Activated T-helper 17 cell treated with anti-CD3 and anti-CD28 coated beads, Interleukin-2, amount 50 U/mL, for 72 hours (primary cell): ENCODE results near the gene CCM2. TPM values are rescaled to one million over a fixed set of nuclear protein-coding genes. Genes with fewer than 3 reads are reported as not detected.
A peak's percentile ranks its signal among the peaks of the same experiment; 100 is the strongest.

ENCODE experiments used
- ATAC-seq: fragments of 150-1000 bp; cut with Tn5 transposase; replicated peaks from 2 replicates; pipeline ENCODE4 v1.10.0; 2021; ENCODE audit warnings: mild to moderate bottlenecking, moderate library complexity
- H3K27ac Mint-ChIP-seq: one replicate; pipeline ENCODE4 v1.8.0; 2022; ENCODE audit warnings: mixed read lengths
- H3K27me3 Mint-ChIP-seq: one replicate; pipeline ENCODE4 v1.8.0; 2022; ENCODE audit warnings: mixed read lengths
- H3K36me3 Mint-ChIP-seq: one replicate; pipeline ENCODE4 v1.8.0; 2022; ENCODE audit warnings: low read depth, mild to moderate bottlenecking, mixed read lengths
- H3K4me1 Mint-ChIP-seq: one replicate; pipeline ENCODE4 v1.8.0; 2022; ENCODE audit warnings: mixed read lengths
- H3K4me3 Mint-ChIP-seq: one replicate; pipeline ENCODE4 v1.8.0; 2022; ENCODE audit warnings: mild to moderate bottlenecking, mixed read lengths
- H3K9me3 Mint-ChIP-seq: one replicate; pipeline ENCODE4 v1.8.0; 2022; ENCODE audit warnings: mixed read lengths
- total RNA-seq, 2 donors: library from RNA; stranded (reverse); gene quantifications; one replicate each; pipeline ENCODE4 v1.2.3, GENCODE V29; 2022

Gene CCM2
- total RNA-seq, 2 donors from 2014 or later = 69.8 to 79.3 TPM

DNA sequence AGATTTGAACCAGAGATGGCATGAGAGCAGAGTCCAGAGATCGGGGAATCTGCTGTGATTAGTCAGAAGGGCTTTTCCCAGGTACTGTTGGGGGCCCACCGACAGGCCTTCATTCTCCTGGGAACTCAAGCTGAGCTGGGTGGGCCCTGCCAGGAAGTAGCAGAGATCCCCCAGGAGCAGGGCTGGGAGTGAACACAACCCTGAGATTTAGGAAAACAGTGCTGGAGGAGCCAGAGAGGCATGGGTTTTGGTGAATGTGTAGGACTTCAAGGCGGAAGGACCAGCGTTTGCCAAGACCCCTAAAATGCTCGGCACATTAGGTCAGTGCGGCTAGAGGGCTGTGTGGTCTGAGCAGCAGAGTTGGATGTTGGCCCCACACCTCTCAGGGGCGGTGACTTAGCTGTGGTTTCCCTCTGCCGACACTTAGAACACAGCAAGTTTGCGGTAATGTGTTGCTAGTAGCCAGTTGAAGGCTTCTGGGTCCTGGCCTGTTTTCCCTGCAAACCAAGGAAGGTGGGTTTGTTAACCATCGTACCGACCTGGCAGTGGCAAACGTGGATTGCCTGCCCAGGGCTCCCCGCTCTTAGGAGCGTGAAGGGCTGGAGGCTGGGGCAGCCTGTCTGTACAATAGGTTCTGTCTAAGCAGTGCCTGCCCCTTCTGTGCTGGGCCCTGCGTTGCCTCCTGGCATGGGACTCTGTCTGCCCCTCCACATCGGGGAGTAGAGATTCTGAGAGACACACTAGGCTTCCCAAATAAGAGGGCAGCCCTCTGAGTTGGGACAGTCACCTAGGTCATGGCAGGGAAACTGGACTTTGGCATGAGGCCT lies 74.7 kb downstream of the CCM2 start:
- Mint-ChIP-seq H3K9me3 (no peaks in the 10 kb centered on the region), H3K27me3 (no peaks in the 10 kb centered on the region), H3K4me3 (no peak overlapping the region), H3K36me3 (peaks cover 70% of the 10 kb centered on the region), H3K4me1 (peaks cover 11% of the 10 kb centered on the region), H3K27ac (peak overlapping the region; percentile 85)
- no peak for ATAC-seq

DNA sequence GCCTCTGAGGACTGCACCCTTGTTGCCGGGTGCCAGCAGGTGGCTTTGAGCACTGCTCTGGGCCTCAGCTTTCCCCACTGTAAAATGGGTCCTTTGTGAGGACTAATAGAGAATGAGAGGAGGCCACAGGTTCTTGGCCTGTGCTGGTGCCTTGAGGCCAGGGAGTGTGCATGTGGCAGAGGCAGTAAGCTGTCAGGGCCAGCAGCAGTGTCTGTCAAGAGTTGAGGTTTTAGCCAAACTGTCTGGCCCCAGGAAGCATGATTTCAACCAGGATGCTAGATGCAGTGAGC lies 75.3 kb downstream of the CCM2 start:
- Mint-ChIP-seq H3K4me1 (peaks cover 11% of the 10 kb centered on the region), H3K36me3 (peaks cover 65% of the 10 kb centered on the region), H3K9me3 (no peaks in the 10 kb centered on the region), H3K4me3 (no peak overlapping the region), H3K27ac (peak overlapping the region; percentile 85), H3K27me3 (no peaks in the 10 kb centered on the region)
- ATAC-seq = no peak

DNA sequence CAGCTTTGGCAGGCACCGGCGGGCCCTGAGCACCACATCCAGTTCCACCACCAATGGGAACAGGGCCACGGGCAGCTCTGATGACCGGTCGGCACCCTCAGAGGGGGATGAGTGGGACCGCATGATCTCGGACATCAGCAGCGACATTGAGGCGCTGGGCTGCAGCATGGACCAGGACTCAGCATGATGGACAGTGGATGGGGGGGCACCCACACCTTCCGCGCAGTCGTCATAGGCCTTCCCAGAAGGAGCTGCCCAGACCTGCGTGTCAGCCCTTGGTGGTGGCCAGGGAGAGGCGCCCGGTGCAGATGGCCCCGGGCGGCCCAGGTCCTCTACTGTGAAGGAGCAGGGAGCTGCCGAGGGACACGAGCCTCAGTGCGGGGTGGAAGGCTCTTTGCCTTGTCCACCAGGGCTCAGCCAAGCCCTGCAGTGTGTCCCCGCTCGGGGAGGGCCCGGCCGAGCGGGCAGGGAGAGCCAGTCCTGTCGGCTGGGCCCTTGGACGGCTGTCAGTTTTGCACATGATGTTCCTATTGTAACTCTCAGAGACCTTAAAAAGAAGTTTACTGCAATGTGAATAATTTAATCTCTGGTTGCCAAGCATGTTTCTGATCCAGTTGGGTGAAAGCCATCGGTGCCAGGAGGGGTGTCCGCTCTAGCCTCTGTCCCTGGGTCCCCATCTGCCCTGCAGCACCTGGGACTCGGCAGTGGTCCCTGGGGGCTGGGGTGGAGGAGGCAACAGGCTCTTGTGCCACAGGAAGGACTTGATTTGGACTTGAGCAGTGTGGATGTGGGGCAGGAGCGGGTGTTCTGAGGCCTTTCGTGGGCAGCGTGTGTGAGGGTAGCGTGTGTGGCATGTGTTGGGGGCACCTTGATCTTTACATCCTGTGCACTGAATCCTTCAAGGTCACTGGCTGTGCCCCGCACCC lies 76.1 kb downstream of the CCM2 start:
- peaks cover 56% of the 10 kb centered on the region for H3K36me3 Mint-ChIP-seq
- no peak overlapping the region for H3K27ac Mint-ChIP-seq

DNA sequence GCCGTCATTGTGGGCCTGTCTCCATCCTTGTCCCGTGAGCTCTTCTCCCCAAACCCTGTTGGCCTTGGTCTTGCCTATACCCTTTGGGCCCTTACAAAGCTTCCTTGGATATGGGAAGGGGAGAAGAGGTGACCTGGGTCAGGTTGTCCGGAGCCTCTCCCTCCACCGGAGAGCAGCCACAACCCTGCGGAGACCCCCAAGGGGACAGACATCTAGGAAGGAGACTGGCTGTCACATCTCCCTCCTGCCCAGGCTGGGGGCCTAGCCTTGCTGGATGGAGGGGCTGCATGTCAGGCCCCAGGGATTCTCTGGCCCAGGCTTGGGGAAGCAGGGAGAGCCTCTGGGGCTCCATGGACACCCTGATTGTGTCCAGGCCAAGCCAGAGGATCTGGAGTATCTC lies 76.9 kb downstream of the CCM2 start:
- ATAC-seq = no peak
- Mint-ChIP-seq H3K36me3 (peaks cover 48% of the 10 kb centered on the region), H3K9me3 (no peaks in the 10 kb centered on the region), H3K4me3 (no peak overlapping the region), H3K27ac (peak overlapping the region; percentile 36), H3K4me1 (peaks cover 11% of the 10 kb centered on the region), H3K27me3 (no peaks in the 10 kb centered on the region)

More for the DNA sequence above, 76.1 kb downstream of the CCM2 start:
- ATAC-seq = no peak
- H3K27me3 Mint-ChIP-seq = no peaks in the 10 kb centered on the region
- H3K4me3 Mint-ChIP-seq = no peak overlapping the region
- H3K9me3 Mint-ChIP-seq = no peaks in the 10 kb centered on the region
- peaks cover 11% of the 10 kb centered on the region for H3K4me1 Mint-ChIP-seq

DNA sequence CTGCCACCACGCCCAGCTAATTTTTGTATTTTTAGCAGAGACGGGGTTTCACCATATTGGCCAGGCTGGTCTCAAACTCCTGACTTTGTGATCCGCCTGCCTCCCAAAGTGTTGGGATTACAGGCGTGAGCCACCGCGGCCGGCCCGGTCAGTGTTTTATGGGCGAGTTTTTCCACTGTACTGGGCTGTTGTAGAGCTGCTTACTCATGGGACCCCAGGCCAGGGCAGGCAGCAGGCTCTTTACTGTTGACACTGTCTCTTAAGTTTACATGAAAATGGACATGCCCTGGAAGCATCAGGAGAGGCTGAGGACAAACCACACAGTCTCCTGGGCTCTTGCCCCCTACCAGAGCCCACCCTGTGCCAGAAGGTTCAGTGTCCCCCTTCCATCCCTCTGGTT lies 77.6 kb downstream of the CCM2 start:
- H3K27me3 Mint-ChIP-seq = no peaks in the 10 kb centered on the region

DNA sequence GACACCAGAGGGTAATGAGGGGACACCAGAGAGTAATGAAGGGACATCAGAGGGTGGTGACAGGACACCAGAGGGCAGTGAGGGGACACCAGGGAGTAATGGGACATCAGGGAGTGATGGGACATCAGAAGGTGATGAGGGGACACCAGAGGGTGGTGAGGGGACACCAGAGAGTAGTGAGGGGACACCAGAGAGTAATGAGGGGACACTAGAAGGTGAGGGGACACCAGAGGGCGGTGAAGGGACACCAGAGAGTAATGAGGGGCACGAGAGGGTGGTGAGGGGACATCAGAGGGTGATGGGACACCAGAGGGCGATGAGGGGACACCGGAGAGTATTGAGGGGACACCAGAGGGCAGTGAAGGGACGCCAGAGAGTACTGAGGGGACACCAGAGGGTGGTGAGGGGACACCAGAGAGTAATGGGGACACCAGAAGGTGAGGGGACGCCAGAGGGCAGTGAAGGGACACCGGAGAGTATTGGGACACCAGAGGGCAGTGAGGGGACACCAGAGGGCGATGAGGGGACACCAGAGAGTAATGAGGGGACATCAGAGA lies 78.2 kb downstream of the CCM2 start:
- Mint-ChIP-seq H3K27ac (peak overlapping the region; percentile 42), H3K4me3 (no peak overlapping the region), H3K27me3 (no peaks in the 10 kb centered on the region), H3K4me1 (peaks cover 7% of the 10 kb centered on the region), H3K36me3 (peaks cover 36% of the 10 kb centered on the region), H3K9me3 (no peaks in the 10 kb centered on the region)
- ATAC-seq = no peak

More for the DNA sequence above, 77.6 kb downstream of the CCM2 start:
- Mint-ChIP-seq H3K9me3 (no peaks in the 10 kb centered on the region), H3K4me3 (no peak overlapping the region), H3K36me3 (peaks cover 42% of the 10 kb centered on the region), H3K27ac (peak overlapping the region; percentile 42), H3K4me1 (peaks cover 11% of the 10 kb centered on the region)
- no peak for ATAC-seq

DNA sequence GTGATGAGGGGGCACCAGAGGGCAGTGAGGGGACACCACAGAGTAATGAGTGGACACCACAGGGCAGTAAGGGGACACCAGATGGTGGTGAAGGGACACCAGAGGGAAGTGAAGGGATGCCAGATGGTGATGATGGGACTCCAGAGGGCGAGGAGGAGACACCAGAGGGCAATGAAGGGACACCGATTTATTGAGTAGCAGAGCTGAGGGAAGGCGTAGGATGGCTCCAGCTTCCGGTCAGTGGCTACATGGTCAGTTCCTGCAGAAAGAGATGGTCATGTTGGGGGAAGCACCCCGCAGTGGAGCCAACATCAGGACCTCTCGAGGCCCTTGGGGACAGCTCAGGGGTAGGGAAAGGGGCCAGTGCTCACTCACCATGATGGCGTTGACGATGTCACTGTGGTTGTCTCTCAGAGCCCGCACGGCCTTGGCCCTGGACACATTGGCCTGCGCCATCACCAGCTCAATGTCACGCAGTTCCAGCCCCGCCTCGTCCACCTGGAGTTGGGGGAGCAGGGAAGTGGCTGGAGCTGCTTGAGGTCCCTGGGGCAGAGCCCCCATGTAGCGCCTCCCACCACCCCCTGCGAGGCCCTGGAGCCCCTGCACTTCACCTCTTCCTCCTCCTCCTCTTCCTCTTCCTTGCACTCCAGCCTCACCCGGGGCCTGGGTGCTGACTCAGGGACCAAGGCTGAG lies 80.4 kb downstream of the CCM2 start:
- H3K9me3 Mint-ChIP-seq = no peaks in the 10 kb centered on the region
- H3K4me1 Mint-ChIP-seq = peaks cover under 1% of the 10 kb centered on the region
- H3K27ac Mint-ChIP-seq = peak overlapping the region; percentile 66
- H3K36me3 Mint-ChIP-seq = peaks cover 13% of the 10 kb centered on the region
- no peak overlapping the region for H3K4me3 Mint-ChIP-seq
- H3K27me3 Mint-ChIP-seq = no peaks in the 10 kb centered on the region
- peak; percentile 34 for ATAC-seq

DNA sequence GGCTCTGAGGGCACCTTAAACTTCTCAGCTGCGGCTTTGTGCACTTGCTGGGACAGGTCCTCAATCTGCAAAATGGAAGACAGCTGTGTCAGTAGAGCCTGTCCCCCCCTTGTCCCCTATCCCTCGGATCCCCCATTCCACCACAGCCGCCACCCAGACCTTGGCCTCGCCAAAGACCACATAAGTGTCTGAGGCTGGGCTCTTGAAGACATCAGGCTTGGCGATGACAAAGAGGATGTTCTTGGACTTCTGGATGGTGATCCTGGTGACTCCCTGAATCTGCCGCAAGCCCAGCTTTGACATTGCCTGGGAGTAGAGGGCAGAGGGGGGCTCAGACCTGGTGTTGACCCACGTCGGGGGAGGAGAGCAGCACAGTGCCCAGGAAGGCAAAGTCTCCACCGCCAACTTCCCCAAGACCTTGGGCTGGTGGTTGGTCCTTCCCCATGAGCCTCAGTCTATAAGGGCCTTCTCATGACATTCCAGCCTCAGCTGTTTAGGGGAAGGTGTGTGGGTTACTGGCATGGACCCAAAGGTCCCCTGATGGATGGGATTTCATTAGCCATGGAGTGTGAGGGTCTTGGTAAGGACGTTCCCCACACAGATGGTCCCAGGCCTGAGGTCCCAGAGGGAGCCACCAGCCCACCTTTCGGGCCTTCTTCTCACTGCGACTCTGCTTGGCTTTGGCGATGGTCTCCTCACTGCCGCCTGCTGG lies 81.1 kb downstream of the CCM2 start:
- H3K36me3 Mint-ChIP-seq = peaks cover 8% of the 10 kb centered on the region
- no peak for ATAC-seq
- H3K27me3 Mint-ChIP-seq = no peaks in the 10 kb centered on the region
- no peaks in the 10 kb centered on the region for H3K4me1 Mint-ChIP-seq
- peak overlapping the region; percentile 63 for H3K27ac Mint-ChIP-seq
- no peaks in the 10 kb centered on the region for H3K9me3 Mint-ChIP-seq
- H3K4me3 Mint-ChIP-seq = no peak overlapping the region

DNA sequence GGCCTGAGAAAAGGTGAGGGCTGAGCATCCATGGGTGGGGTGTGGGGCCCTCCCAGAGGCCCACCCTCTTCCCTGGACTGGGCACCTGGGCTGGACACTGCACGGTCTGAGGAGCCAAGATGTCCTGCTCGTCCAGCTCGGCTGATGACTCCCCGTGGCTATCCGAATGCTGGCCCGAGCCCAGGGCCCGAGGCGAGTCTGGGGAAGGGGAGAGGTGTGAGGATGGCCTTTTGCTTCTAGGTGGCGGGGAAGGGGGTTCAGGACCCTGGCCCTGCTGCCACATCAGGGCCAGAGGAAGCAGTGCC lies 81.6 kb downstream of the CCM2 start:
- no peak for ATAC-seq
- H3K4me1 Mint-ChIP-seq = no peaks in the 10 kb centered on the region
- H3K36me3 Mint-ChIP-seq = peaks cover 4% of the 10 kb centered on the region
- H3K4me3 Mint-ChIP-seq = no peak overlapping the region
- no peaks in the 10 kb centered on the region for H3K27me3 Mint-ChIP-seq
- H3K27ac Mint-ChIP-seq = no peak overlapping the region
- no peaks in the 10 kb centered on the region for H3K9me3 Mint-ChIP-seq

DNA sequence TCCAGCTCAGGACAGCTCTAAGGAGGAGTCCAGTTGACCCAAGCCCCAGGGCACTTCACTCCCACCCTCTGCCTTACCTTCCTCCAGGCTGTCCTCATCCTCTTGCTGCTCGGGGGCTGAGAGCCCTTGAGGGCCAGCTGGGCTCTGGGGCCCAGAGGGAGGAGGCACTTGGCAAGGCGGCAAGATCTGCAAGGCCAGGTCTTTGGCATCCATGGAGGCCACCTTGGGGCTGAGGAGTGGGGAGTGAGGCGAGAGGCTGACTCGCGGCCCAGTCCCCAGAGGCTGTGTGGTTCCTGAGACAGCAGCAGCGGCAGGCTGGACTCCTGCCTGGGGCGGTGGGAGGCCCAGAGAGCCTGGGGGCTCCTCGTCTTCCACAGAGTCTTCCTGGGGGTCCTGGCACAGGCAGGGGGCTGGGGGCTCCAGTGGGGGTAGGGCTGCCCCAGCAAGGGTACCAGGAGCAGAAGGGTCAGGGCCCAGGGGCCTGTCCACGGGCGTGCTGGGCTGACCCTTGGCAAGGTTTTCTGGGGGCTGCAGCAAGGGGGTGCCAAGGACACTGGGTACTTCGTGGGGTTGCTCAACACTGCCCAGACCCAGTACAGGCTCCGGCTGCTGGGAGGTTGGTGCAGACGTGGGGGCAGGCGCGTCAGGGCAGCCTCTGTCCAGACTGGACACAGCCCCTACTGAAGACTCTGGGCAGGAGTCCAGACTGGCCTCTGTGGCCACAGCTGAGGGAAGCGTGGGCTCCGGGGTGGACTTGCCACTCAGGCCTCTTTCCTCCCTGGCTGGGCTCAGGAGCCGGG lies 82.2 kb downstream of the CCM2 start:
- Mint-ChIP-seq H3K4me3 (no peak overlapping the region), H3K36me3 (no peaks in the 10 kb centered on the region), H3K27me3 (no peaks in the 10 kb centered on the region), H3K4me1 (no peaks in the 10 kb centered on the region), H3K9me3 (no peaks in the 10 kb centered on the region), H3K27ac (no peak overlapping the region)
- ATAC-seq = peak; percentile 20

DNA sequence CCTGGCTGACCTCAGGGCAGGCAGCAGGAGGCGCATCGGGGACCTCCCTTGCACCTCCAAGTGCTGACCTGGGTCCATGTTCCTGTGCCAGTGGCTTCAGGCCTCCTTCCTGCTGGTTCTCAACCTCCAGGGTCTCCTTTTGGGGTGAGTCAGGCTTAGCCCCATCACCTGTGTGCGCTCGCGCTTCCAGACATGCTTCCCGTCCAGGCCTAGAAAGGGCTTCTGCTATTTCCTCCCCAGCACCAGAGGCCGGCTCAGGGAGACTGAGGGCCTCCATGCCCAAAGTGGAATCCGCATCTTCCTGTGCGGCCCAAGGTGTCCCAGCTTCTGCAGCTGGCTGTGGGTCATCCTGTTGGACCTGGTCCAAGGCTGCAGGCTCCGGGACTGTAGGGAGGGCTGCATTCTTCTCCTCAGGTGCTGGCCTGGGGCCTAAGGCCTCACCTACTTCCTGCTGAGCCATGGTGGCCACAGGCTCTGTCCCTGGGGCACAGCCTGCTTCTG lies 82.9 kb downstream of the CCM2 start:
- no peaks in the 10 kb centered on the region for H3K4me1 Mint-ChIP-seq
- no peak for ATAC-seq
- H3K9me3 Mint-ChIP-seq = no peaks in the 10 kb centered on the region
- H3K27ac Mint-ChIP-seq = no peak overlapping the region
- H3K4me3 Mint-ChIP-seq = no peak overlapping the region
- H3K27me3 Mint-ChIP-seq = no peaks in the 10 kb centered on the region
- H3K36me3 Mint-ChIP-seq = no peaks in the 10 kb centered on the region

DNA sequence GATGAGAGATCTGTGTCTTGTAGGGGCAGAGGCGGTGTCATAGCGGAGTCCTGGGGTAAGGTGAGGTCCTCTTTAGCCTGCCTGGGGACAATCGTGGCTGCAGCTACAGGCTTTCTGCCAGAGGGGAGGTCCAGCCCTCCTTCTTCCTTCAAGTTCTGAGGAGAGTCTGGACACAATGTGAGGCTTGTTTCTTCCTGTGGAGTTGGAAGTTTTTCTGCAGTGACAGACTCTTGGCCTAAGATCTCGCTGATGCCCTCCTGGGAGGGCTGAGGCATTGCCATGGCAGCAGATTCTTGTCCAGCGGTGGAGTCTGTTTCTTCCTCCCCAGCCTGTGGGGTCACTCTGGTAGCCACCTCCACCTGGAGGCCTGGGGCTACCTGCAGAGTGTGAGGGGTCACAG lies 84.3 kb downstream of the CCM2 start:
- no peaks in the 10 kb centered on the region for H3K36me3 Mint-ChIP-seq
- H3K27ac Mint-ChIP-seq = no peak overlapping the region
- no peaks in the 10 kb centered on the region for H3K9me3 Mint-ChIP-seq
- no peak for ATAC-seq
- H3K4me3 Mint-ChIP-seq = no peak overlapping the region
- peaks cover 2% of the 10 kb centered on the region for H3K4me1 Mint-ChIP-seq
- peaks cover under 1% of the 10 kb centered on the region for H3K27me3 Mint-ChIP-seq

DNA sequence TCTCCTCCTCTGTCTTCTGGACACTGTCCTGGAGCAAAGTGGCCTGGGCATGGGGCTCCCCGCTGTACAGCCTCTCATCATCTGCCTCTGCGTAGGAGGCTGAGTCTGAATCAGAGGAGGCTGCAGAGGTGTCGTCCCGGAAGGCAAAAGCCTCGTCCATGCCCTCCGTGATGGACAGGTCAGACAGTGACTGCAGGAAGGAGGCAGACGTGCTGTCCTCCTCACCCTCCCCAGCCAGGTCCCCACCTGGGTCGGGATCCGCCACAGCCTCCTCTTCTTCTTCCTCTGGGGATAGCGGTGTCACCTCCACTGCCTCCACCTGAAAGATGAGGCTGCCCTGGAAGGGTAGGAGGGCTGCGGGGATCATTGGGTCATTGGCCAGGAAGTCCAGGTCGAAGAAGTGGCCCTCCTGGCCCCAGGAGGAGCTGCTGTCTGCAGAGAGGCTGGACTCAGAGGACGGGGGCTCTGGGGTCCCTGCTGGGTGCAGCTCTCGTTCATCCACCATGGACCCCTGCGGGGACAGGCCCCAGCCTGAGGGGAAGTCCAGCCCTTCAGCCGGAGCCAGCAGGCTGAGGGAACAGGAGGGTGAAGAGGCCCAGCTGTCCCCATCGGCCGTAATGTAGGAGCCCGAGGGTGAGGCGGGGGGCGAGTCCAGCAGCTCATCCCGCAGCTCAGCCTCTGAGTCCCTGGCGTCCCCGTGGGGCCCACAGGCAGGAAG lies 85.1 kb downstream of the CCM2 start:
- Mint-ChIP-seq H3K4me1 (peaks cover 6% of the 10 kb centered on the region), H3K4me3 (no peak overlapping the region), H3K27ac (no peak overlapping the region), H3K27me3 (peaks cover 6% of the 10 kb centered on the region), H3K36me3 (no peaks in the 10 kb centered on the region), H3K9me3 (no peaks in the 10 kb centered on the region)
- no peak for ATAC-seq
